ENCODE results near the gene ATP9B. TPM values are rescaled to one million over a fixed set of nuclear protein-coding genes. Genes with fewer than 3 reads are reported as not detected.
A peak's percentile ranks its signal among the peaks of the same experiment; 100 is the strongest.

ATP9B gene
- 19.4 and 26.2 TPM in 2 replicates for total RNA-seq

GRCh38 chr18:79068937-79069716 is at the start of gene ATP9B:
ATP9B (plus strand) TSS chr18:79069394; CDS start chr18:79069411, 17 bp downstream.
- DNase-seq (ENCODE audit: low read depth, low spot score) = peak; percentile 89

- no peak for DNase-seq (ENCODE audit: low read depth, low spot score)
Measured at GRCh38 chr18:79019881-79020280, 49.3 kb upstream of the ATP9B start.

- no peak for DNase-seq (ENCODE audit: low read depth, low spot score)
Measured at GRCh38 chr18:79022603-79023002, 46.6 kb upstream of the ATP9B start.

- no peak for DNase-seq (ENCODE audit: low read depth, low spot score)
Measured at GRCh38 chr18:79026491-79026890, 42.7 kb upstream of the ATP9B start.

GRCh38 chr18:79030680-79031079 is 38.5 kb upstream of the ATP9B start:
- DNase-seq (ENCODE audit: low read depth, low spot score) = no peak

- no peak for DNase-seq (ENCODE audit: low read depth, low spot score)
Measured at GRCh38 chr18:79042276-79042675, 26.9 kb upstream of the ATP9B start.

- no peak for DNase-seq (ENCODE audit: low read depth, low spot score)
Measured at GRCh38 chr18:79043288-79043687, 25.9 kb upstream of the ATP9B start.

GRCh38 chr18:79046522-79046921 is 22.7 kb upstream of the ATP9B start:
- DNase-seq (ENCODE audit: low read depth, low spot score) = no peak

GRCh38 chr18:79047556-79048244 is 21.5 kb upstream of the ATP9B start:
- DNase-seq (ENCODE audit: low read depth, low spot score) = no peak

- DNase-seq (ENCODE audit: low read depth, low spot score) = no peak
Measured at GRCh38 chr18:79048245-79048632, 21.0 kb upstream of the ATP9B start.

- DNase-seq (ENCODE audit: low read depth, low spot score) = no peak
Measured at GRCh38 chr18:79049506-79049905, 19.7 kb upstream of the ATP9B start.

- DNase-seq (ENCODE audit: low read depth, low spot score) = no peak
Measured at GRCh38 chr18:79050005-79050404, 19.2 kb upstream of the ATP9B start.

- no peak for DNase-seq (ENCODE audit: low read depth, low spot score)
Measured at GRCh38 chr18:79056827-79057367, 12.3 kb upstream of the ATP9B start.

GRCh38 chr18:79058007-79058406 is 11.2 kb upstream of the ATP9B start:
- no peak for DNase-seq (ENCODE audit: low read depth, low spot score)

GRCh38 chr18:79062806-79063205 is 6.4 kb upstream of the ATP9B start:
- no peak for DNase-seq (ENCODE audit: low read depth, low spot score)

GRCh38 chr18:79064228-79064627 is 5.0 kb upstream of the ATP9B start:
- DNase-seq (ENCODE audit: low read depth, low spot score) = no peak

- no peak for DNase-seq (ENCODE audit: low read depth, low spot score)
Measured at GRCh38 chr18:79065802-79066201, 3.4 kb upstream of the ATP9B start.

- DNase-seq (ENCODE audit: low read depth, low spot score) = no peak
Measured at GRCh38 chr18:79067611-79068010, 1.6 kb upstream of the ATP9B start.

GRCh38 chr18:79068341-79068936 is 755 bp upstream of the ATP9B start:
- DNase-seq (ENCODE audit: low read depth, low spot score) = no peak

- DNase-seq (ENCODE audit: low read depth, low spot score) = no peak
Measured at GRCh38 chr18:79069717-79070151, 540 bp downstream of the ATP9B start.

GRCh38 chr18:79070486-79070885 is 1.3 kb downstream of the ATP9B start:
- DNase-seq (ENCODE audit: low read depth, low spot score) = no peak

- no peak for DNase-seq (ENCODE audit: low read depth, low spot score)
Measured at GRCh38 chr18:79071037-79071436, 1.8 kb downstream of the ATP9B start.
